ENCODE results near the gene MAP4. TPM values are rescaled to one million over a fixed set of nuclear protein-coding genes. Genes with fewer than 3 reads are reported as not detected.

Gene MAP4
- total and polyA plus RNA-seq, 8 donors = 31.0 to 146 (median 92.4) TPM

DNA sequence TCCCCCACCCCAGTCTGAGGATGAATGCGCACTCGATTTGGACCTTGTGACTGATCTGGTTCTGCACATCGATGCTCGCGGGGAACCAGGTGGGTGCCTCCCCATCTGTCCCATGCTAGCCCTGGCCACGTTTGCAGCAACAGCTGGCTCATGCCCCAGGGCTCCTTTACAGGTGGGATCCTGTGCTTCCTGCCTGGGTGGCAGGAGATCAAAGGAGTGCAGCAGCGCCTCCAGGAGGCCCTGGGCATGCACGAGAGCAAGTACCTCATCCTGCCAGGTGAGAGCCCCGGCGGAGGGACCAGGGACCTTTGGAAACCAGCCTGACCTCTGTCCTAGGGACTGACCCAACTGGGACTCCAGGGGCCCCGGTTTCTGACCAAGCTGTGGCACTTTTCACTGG lies 169.0 kb downstream of the MAP4 start:
- no peak overlapping the region for H3K4me3 ChIP-seq
- no peaks in the 10 kb centered on the region for H3K27me3 ChIP-seq
- peaks cover 72 to 100% (median 100%) of the 10 kb centered on the region in 4 donors for H3K36me3 ChIP-seq
- H3K9me3 ChIP-seq = no peaks in the 10 kb centered on the region
- H3K27ac ChIP-seq = no peak overlapping the region
- WGBS, 5 donors = 80 to 92% (median 87%) methylated on average over 2 to 11 of the region's 11 CpGs
- peaks cover 0 to 8% (median 1%) of the 10 kb centered on the region in 4 donors for H3K4me1 ChIP-seq
- TF ChIP-seq EP300 (IDR thresholded peaks at IDR 0.05) (no peak), POLR2A (IDR thresholded peaks at IDR 0.05) (no peak), POLR2AphosphoS5 (IDR thresholded peaks at IDR 0.05) (no peak)
- TF ChIP-seq, protein P1, sequence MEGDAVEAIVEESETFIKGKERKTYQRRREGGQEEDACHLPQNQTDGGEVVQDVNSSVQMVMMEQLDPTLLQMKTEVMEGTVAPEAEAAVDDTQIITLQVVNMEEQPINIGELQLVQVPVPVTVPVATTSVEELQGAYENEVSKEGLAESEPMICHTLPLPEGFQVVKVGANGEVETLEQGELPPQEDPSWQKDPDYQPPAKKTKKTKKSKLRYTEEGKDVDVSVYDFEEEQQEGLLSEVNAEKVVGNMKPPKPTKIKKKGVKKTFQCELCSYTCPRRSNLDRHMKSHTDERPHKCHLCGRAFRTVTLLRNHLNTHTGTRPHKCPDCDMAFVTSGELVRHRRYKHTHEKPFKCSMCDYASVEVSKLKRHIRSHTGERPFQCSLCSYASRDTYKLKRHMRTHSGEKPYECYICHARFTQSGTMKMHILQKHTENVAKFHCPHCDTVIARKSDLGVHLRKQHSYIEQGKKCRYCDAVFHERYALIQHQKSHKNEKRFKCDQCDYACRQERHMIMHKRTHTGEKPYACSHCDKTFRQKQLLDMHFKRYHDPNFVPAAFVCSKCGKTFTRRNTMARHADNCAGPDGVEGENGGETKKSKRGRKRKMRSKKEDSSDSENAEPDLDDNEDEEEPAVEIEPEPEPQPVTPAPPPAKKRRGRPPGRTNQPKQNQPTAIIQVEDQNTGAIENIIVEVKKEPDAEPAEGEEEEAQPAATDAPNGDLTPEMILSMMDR (IDR thresholded peaks at IDR 0.05) = no peak
- intact Hi-C loops (cut with DNase I; ENCODE audit: low total_unique reads) = no loop called here
- no peak for DNase-seq

DNA sequence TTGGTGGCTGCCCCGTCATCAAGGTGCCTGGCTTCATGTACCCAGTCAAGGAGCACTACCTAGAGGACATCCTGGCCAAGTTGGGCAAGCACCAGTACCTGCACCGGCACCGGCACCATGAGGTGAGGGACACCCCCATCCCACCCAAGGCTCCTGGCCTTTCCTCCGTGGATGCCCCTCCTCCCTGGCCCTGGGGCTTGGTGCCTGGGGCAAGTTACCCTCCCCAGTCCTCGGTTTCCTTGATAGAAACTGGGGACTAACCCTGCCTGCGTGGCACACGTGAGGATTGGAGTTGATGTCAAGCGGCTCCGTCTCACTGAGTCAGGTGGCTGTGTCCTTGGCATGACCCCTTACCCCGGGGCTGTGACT lies 169.4 kb downstream of the MAP4 start:
- H3K4me3 ChIP-seq = no peak overlapping the region
- peaks cover 0 to 8% (median 1%) of the 10 kb centered on the region in 4 donors for H3K4me1 ChIP-seq
- no peak for DNase-seq
- no peak overlapping the region for H3K27ac ChIP-seq
- no peaks in the 10 kb centered on the region for H3K27me3 ChIP-seq
- intact Hi-C loops (cut with DNase I; ENCODE audit: low total_unique reads) = no loop called here
- no peaks in the 10 kb centered on the region for H3K9me3 ChIP-seq
- TF ChIP-seq POLR2AphosphoS5 (IDR thresholded peaks at IDR 0.05) = no peak
- TF ChIP-seq, protein P1 (IDR thresholded peaks at IDR 0.05) = no peak
- H3K36me3 ChIP-seq = peaks cover 72 to 100% (median 100%) of the 10 kb centered on the region in 4 donors
- WGBS, 5 donors = 85 to 97% (median 88%) methylated on average over 9 to 10 of the region's 10 CpGs

DNA sequence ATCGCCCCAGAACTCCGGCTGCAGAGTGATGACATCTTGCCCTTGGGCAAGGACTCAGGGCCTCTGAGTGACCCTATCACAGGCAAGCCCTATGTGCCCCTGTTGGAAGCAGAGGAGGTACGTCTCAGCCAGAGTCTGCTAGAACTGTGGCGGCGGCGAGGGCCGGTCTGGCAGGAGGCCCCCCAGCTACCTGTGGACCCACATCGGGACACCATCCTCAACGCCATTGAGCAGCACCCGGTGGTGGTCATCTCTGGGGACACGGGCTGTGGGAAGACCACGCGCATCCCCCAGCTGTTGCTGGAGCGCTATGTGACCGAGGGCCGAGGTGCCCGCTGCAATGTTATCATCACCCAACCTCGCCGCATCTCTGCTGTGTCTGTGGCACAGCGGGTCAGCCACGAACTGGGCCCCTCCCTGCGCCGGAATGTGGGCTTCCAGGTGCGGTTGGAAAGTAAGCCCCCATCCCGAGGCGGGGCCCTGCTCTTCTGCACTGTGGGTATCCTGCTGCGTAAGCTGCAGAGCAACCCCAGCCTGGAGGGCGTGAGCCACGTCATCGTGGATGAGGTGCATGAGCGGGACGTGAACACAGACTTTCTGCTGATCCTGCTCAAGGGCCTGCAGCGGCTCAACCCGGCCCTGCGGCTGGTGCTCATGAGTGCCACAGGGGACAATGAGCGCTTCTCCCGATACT lies 169.9 kb downstream of the MAP4 start:
- H3K27me3 ChIP-seq = no peaks in the 10 kb centered on the region
- peaks cover 0 to 8% (median 1%) of the 10 kb centered on the region in 4 donors for H3K4me1 ChIP-seq
- H3K9me3 ChIP-seq = no peaks in the 10 kb centered on the region
- TF ChIP-seq EP300 (IDR thresholded peaks at IDR 0.05) = no peak
- no peak for TF ChIP-seq POLR2AphosphoS5 (IDR thresholded peaks at IDR 0.05)
- TF ChIP-seq, protein P1 (IDR thresholded peaks at IDR 0.05) = no peak
- no peak for TF ChIP-seq POLR2A (IDR thresholded peaks at IDR 0.05)
- peaks cover 76 to 100% (median 100%) of the 10 kb centered on the region in 4 donors for H3K36me3 ChIP-seq
- no peak for DNase-seq
- no peak overlapping the region for H3K27ac ChIP-seq
- 92 to 95% (median 95%) methylated on average over 12 to 37 of the region's 37 CpGs for WGBS, 5 donors
- H3K4me3 ChIP-seq = no peak overlapping the region
- intact Hi-C loops (cut with DNase I; ENCODE audit: low total_unique reads) = no loop called here

DNA sequence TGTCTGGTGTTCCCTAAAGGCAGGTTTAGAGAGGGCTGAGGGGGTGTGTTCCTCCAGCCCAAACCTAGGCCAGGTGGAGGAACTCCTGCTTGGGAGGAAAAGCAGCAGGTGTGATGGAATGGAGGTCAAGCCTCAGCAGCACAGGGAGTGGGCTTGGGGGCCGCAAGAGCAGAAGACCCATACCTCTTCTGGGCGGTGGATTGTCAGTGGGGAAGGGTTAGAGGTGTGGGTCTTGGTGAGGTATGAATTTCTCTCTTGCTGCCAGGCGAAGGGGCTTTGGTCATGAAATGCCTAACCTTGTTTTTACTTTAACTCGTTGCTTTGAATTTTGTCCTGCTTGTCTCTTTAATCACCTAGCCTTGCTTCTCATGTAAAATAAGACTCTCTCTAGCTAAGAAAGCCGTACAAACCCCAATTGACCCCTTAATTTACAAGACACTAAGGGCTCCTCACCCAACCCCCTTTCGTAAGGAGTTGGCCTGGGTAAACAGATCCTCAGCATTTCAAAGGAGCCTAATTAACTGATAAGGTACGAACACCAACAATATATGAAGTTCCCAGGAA lies 174.3 kb downstream of the MAP4 start:
- Histone ChIP-seq H3K36me3 (peaks cover 72 to 100% (median 100%) of the 10 kb centered on the region in 4 donors), H3K9me3 (no peaks in the 10 kb centered on the region), H3K27ac (no peak overlapping the region), H3K4me1 (peaks cover 0 to 6% (median 0%) of the 10 kb centered on the region in 4 donors), H3K27me3 (no peaks in the 10 kb centered on the region), H3K4me3 (no peak overlapping the region)
- WGBS, 5 donors = 71 to 79% (median 72%) methylated on average over 7 of the region's 7 CpGs
- DNase-seq = no peak
- no peak for TF ChIP-seq EP300 (IDR thresholded peaks at IDR 0.05)
- no peak for TF ChIP-seq POLR2AphosphoS5 (IDR thresholded peaks at IDR 0.05)
- TF ChIP-seq, protein P1 (IDR thresholded peaks at IDR 0.05) = no peak
- no peak for TF ChIP-seq POLR2A (IDR thresholded peaks at IDR 0.05)
- intact Hi-C loops (cut with DNase I; ENCODE audit: low total_unique reads) = no loop called here

Data from stomach (tissue), 9 donors.